Type B pancreatic cell (in vitro differentiated cells): ENCODE measurements around the gene GFRA1. TPM values are rescaled to one million over a fixed set of nuclear protein-coding genes. Genes with fewer than 3 reads are reported as not detected.

Experiments used
- DNase-seq: peaks from one replicate; pipeline ENCODE4 v3.0.0; 2021; ENCODE audit warnings: mixed read lengths; ENCODE audit not compliant: unreplicated experiment; ENCODE audit errors: extremely low spot score
- H3K27ac Mint-ChIP-seq: 2 replicates; pipeline ENCODE4 v1.8.0; 2021; ENCODE audit warnings: mild to moderate bottlenecking, mixed read lengths
- H3K27me3 Mint-ChIP-seq: 2 replicates; pipeline ENCODE4 v1.8.0; 2021; ENCODE audit warnings: mixed read lengths
- H3K36me3 Mint-ChIP-seq: 2 replicates; pipeline ENCODE4 v1.8.0; 2021; ENCODE audit warnings: mixed read lengths
- H3K4me1 Mint-ChIP-seq: one replicate; pipeline ENCODE4 v1.8.0; 2021; ENCODE audit warnings: mixed read lengths; ENCODE audit not compliant: unreplicated experiment
- H3K4me3 Mint-ChIP-seq: 2 replicates; pipeline ENCODE4 v1.8.0; 2021; ENCODE audit warnings: mild to moderate bottlenecking, mixed read lengths
- H3K9me3 Mint-ChIP-seq: 2 replicates; pipeline ENCODE4 v1.8.0; 2021; ENCODE audit warnings: mixed read lengths
- CTCF ChIP-seq: fragments of 200-600 bp; sonication (generic); conservative IDR thresholded peaks from 2 replicates; pipeline ENCODE4 v1.5.0; 2021; ENCODE audit warnings: antibody characterized with exemption, mild to moderate bottlenecking
- long read RNA-seq: library from polyadenylated mRNA; unstranded; transcript quantifications from one replicate; pipeline ENCODE4 v2.0.0, GENCODE V29; 2020
- total RNA-seq: library from RNA; stranded (reverse); gene quantifications from 2 replicates; pipeline ENCODE4 v1.2.1, GENCODE V29; 2021; ENCODE audit warnings: low replicate concordance

GFRA1 gene
- 11.9 and 45.6 TPM in 2 replicates for total RNA-seq
- long read RNA-seq, full-length matches to known transcripts = 4 of 10 reads
- long read RNA-seq, partial matches to known transcripts = 1 of 10 reads
- long read RNA-seq, other reads (novel, unspliced or antisense) = 5 of 10 reads

- Mint-ChIP-seq H3K4me3 (peak within 1 kb of the TSS; percentile 98), H3K36me3 (peaks cover 5% of the 10 kb centered on the region), H3K27me3 (peaks cover 69% of the 10 kb centered on the region), H3K4me1 (peaks cover 18% of the 10 kb centered on the region), H3K27ac (peak within 1 kb of the TSS; percentile 91), H3K9me3 (no peaks in the 10 kb centered on the region)
- peak; percentile 68 for TF ChIP-seq CTCF
- DNase-seq = peak; percentile 74
Measured at GRCh38 chr10:116272440-116273283, at the start of gene GFRA1. GFRA1 (minus strand) TSS chr10:116273206; CDS start chr10:116272029, 1,177 bp downstream.

GRCh38 chr10:116316503-116316902, 43.5 kb upstream of the GFRA1 start:
- no peaks in the 10 kb centered on the region for H3K36me3 Mint-ChIP-seq
- H3K27me3 Mint-ChIP-seq = peaks cover 7% of the 10 kb centered on the region
- H3K4me1 Mint-ChIP-seq = no peaks in the 10 kb centered on the region
- H3K27ac Mint-ChIP-seq = no peak overlapping the region
- no peak for DNase-seq
- H3K4me3 Mint-ChIP-seq = no peak overlapping the region
- H3K9me3 Mint-ChIP-seq = peaks cover 5% of the 10 kb centered on the region
- TF ChIP-seq CTCF = no peak

GRCh38 chr10:116312548-116312947, 39.5 kb upstream of the GFRA1 start:
- H3K27me3 Mint-ChIP-seq = peaks cover 4% of the 10 kb centered on the region
- H3K4me3 Mint-ChIP-seq = no peak overlapping the region
- H3K9me3 Mint-ChIP-seq = peaks cover 5% of the 10 kb centered on the region
- TF ChIP-seq CTCF = no peak
- DNase-seq = no peak
- no peaks in the 10 kb centered on the region for H3K4me1 Mint-ChIP-seq
- no peak overlapping the region for H3K27ac Mint-ChIP-seq
- no peaks in the 10 kb centered on the region for H3K36me3 Mint-ChIP-seq

GRCh38 chr10:116311706-116312490, 38.9 kb upstream of the GFRA1 start:
- no peak for DNase-seq
- Mint-ChIP-seq H3K36me3 (no peaks in the 10 kb centered on the region), H3K9me3 (peaks cover 5% of the 10 kb centered on the region), H3K27ac (no peak overlapping the region), H3K4me3 (no peak overlapping the region), H3K27me3 (peaks cover 4% of the 10 kb centered on the region), H3K4me1 (no peaks in the 10 kb centered on the region)
- TF ChIP-seq CTCF = no peak

- Mint-ChIP-seq H3K4me3 (no peak overlapping the region), H3K4me1 (no peaks in the 10 kb centered on the region), H3K27me3 (peaks cover 4% of the 10 kb centered on the region), H3K36me3 (no peaks in the 10 kb centered on the region), H3K9me3 (peaks cover 5% of the 10 kb centered on the region), H3K27ac (no peak overlapping the region)
- TF ChIP-seq CTCF = no peak
- no peak for DNase-seq
Measured at GRCh38 chr10:116311016-116311415, 38.0 kb upstream of the GFRA1 start.
